Measurements from ENCODE around the gene BNIP3. TPM values are rescaled to one million over a fixed set of nuclear protein-coding genes. Genes with fewer than 3 reads are reported as not detected.
"Not testable (repeated sequence)": the region's sequence is repeated elsewhere in the genome, so short reads cannot be mapped to it uniquely, and the experiment has no call there.

BNIP3 gene
- total RNA-seq, 4 donors from 2014 or later: 118 to 175 (median 137) TPM

DNA sequence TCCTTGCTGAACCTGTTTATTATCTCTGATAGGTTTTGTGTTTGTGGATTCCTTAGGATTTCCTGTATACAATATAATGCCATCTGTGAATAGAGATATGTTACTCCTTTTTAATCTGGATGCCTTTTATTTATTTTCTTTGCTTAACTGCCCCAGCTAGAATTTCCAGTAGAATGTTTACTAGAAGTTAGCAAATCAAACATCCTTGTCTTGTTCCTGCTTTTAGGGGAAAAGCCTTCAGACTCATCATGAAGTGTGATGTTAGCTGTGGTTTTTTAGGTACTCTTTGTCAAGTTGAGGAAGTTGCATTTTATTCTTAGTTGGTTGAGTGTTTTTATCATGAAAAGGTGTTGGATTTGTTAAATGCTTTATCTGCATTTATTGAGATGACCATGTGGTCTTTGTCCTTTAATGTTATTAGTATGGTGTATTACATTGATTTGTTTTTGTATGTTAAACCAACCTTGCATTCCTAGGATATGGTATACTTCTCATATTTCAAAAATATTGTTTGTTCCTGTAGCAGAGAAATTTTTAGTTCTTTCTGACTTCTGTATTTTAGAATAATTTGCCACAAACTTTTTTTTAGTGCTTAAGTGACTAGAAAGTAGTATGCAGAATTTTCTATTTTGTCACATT, 56.6 kb downstream of the BNIP3 start:
- H3K27me3 ChIP-seq: no peaks in the 10 kb centered on the region
- no peak overlapping the region for H3K27ac ChIP-seq
- peaks cover 0 to 12% (median 0%) of the 10 kb centered on the region in 4 donors for H3K9me3 ChIP-seq
- H3K4me1 ChIP-seq: peaks cover 0 to 52% (median 15%) of the 10 kb centered on the region in 4 donors
- no peak for DNase-seq (ENCODE audit: low spot score in 2 of 2)
- no peak overlapping the region for H3K4me3 ChIP-seq
- no peak for TF ChIP-seq POLR2A (IDR thresholded peaks at IDR 0.05)
- TF ChIP-seq EP300 (IDR thresholded peaks at IDR 0.05): no peak
- TF ChIP-seq, protein P1, sequence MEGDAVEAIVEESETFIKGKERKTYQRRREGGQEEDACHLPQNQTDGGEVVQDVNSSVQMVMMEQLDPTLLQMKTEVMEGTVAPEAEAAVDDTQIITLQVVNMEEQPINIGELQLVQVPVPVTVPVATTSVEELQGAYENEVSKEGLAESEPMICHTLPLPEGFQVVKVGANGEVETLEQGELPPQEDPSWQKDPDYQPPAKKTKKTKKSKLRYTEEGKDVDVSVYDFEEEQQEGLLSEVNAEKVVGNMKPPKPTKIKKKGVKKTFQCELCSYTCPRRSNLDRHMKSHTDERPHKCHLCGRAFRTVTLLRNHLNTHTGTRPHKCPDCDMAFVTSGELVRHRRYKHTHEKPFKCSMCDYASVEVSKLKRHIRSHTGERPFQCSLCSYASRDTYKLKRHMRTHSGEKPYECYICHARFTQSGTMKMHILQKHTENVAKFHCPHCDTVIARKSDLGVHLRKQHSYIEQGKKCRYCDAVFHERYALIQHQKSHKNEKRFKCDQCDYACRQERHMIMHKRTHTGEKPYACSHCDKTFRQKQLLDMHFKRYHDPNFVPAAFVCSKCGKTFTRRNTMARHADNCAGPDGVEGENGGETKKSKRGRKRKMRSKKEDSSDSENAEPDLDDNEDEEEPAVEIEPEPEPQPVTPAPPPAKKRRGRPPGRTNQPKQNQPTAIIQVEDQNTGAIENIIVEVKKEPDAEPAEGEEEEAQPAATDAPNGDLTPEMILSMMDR (IDR thresholded peaks at IDR 0.05): no peak
- peaks cover 0 to 3% (median 0%) of the 10 kb centered on the region in 3 donors for H3K36me3 ChIP-seq

DNA sequence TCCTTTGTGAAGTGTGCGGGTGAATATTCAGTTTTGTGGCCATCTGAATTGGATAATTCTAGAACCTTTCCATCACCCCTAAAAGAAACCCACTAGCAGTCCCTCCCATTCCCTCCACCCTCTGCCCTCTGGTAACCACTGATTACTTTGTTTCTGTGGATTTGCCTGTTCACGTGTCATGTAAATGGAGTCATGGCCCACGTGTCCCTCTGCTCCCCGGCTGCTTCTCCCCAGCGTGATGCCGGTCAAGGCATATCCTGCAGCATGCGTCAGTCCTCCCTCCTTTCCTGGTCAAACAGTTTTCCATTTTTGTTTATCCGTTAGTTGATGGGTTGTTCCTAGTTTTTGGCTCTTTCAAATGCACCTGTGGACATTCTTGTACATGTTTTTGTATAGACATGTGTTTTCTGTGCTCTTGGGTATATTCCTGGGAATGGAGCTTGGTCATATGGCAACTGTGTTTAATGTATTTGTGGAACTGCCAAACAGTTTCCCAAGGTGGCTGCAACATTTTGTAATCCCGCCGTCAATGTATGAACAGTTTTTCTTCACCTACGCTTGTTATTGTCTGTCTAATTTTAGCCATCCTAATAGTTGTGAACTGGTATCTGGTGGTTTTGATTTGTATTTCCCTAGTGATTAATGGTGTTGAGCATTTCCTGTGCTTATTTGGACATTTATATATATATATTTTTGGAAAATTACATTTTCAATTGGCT, 58.5 kb downstream of the BNIP3 start:
- 81 to 87% methylated on average over 11 of the region's 11 CpGs for WGBS, 2 donors
- TF ChIP-seq EP300 (IDR thresholded peaks at IDR 0.05) (no peak), POLR2A (IDR thresholded peaks at IDR 0.05) (no peak)
- TF ChIP-seq, protein P1 (IDR thresholded peaks at IDR 0.05): no peak
- H3K9me3 ChIP-seq: peaks cover 0 to 12% (median 0%) of the 10 kb centered on the region in 4 donors
- H3K4me3 ChIP-seq: no peak overlapping the region
- peaks cover 0 to 35% (median 10%) of the 10 kb centered on the region in 4 donors for H3K4me1 ChIP-seq
- no peak for DNase-seq (ENCODE audit: low spot score in 2 of 2)
- no peaks in the 10 kb centered on the region for H3K27me3 ChIP-seq
- H3K36me3 ChIP-seq: peaks cover 0 to 3% (median 0%) of the 10 kb centered on the region in 3 donors
- no peak overlapping the region for H3K27ac ChIP-seq

DNA sequence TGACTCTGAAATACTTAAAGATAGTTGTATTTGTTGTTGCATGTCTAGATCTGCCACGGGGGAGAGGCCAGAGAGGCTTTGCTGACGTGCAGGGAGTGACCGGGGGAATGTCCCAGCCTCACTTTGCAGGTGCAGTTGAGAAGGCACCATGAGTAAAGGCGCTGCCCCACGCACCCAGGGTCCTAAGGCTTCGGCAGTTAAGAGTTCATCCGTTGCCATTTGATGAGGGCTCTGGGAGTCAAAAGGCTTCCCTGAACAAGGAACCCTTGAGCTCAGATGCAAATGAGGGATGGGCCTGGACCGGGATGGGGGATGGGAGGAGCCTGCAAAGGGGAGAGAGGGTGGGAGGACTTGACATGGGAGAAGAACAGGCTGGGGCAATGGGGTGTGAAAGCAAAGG, 60.5 kb downstream of the BNIP3 start:
- Histone ChIP-seq H3K27me3 (no peaks in the 10 kb centered on the region), H3K4me1 (peaks cover 0 to 24% (median 4%) of the 10 kb centered on the region in 4 donors), H3K9me3 (peaks cover 0 to 12% (median 0%) of the 10 kb centered on the region in 4 donors), H3K36me3 (peaks cover 0 to 3% (median 0%) of the 10 kb centered on the region in 3 donors), H3K4me3 (no peak overlapping the region), H3K27ac (no peak overlapping the region)
- 36 to 44% methylated on average over 8 of the region's 8 CpGs for WGBS, 2 donors
- DNase-seq (ENCODE audit: low spot score in 2 of 2): no peak
- TF ChIP-seq EP300 (IDR thresholded peaks at IDR 0.05): no peak
- no peak for TF ChIP-seq POLR2A (IDR thresholded peaks at IDR 0.05)
- TF ChIP-seq, protein P1 (IDR thresholded peaks at IDR 0.05): no peak

DNA sequence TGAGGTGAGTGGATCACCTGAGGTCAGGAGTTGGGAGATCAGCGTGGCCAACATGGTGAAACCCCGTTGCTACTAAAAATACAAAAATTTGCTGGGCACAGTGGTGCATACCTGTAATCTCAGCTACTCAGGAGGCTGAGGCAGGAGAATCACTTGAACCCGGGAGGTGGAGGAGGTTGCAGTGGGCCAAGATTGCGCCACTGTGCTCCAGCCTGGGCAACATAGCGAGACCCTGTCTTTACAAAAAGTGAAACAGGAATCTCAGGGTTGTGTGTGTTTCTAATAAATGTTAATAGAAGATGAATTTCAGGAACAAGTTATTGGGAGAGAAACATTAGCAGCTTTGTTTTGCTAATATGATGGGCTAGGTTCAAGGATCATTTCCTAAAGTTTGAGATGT, 61.0 kb downstream of the BNIP3 start:
- 76 to 94% methylated on average over 5 of the region's 5 CpGs for WGBS, 2 donors
- Histone ChIP-seq H3K27ac (no peak overlapping the region), H3K9me3 (peaks cover 0 to 10% (median 0%) of the 10 kb centered on the region in 4 donors), H3K27me3 (no peaks in the 10 kb centered on the region), H3K4me1 (peaks cover 0 to 24% (median 4%) of the 10 kb centered on the region in 4 donors), H3K4me3 (no peak overlapping the region), H3K36me3 (peaks cover 0 to 2% (median 0%) of the 10 kb centered on the region in 3 donors)
- DNase-seq (ENCODE audit: low spot score in 2 of 2): no peak
- TF ChIP-seq EP300 (IDR thresholded peaks at IDR 0.05): no peak

DNA sequence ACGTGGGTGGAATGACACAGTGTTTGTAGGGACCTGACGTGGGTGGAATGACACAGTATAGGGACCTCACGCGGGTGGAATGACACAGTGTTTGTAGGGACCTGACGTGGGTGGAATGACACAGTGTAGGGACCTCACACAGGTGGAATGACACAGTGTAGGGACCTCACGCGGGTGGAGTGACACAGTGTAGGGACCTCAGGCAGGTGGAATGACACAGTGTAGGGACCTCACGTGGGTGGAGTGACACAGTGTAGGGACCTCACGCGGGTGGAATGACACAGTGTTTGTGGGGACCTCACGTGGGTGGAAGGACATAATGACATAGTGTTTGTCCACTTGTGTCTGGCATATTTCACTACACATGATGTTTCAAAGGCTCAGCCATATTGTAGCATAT, 61.6 kb downstream of the BNIP3 start:
- no peaks in the 10 kb centered on the region for H3K27me3 ChIP-seq
- no peak overlapping the region for H3K27ac ChIP-seq
- H3K4me3 ChIP-seq: no peak overlapping the region
- H3K36me3 ChIP-seq: no peaks in the 10 kb centered on the region
- 69 to 84% methylated on average over 11 of the region's 11 CpGs for WGBS, 2 donors
- DNase-seq (ENCODE audit: low spot score in 2 of 2): no peak
- peaks cover 0 to 29% (median 4%) of the 10 kb centered on the region in 4 donors for H3K4me1 ChIP-seq
- peaks cover 0 to 5% (median 0%) of the 10 kb centered on the region in 4 donors for H3K9me3 ChIP-seq
- TF ChIP-seq, protein P1 (IDR thresholded peaks at IDR 0.05): no peak
- TF ChIP-seq EP300 (IDR thresholded peaks at IDR 0.05): no peak
- TF ChIP-seq POLR2A (IDR thresholded peaks at IDR 0.05): no peak

DNA sequence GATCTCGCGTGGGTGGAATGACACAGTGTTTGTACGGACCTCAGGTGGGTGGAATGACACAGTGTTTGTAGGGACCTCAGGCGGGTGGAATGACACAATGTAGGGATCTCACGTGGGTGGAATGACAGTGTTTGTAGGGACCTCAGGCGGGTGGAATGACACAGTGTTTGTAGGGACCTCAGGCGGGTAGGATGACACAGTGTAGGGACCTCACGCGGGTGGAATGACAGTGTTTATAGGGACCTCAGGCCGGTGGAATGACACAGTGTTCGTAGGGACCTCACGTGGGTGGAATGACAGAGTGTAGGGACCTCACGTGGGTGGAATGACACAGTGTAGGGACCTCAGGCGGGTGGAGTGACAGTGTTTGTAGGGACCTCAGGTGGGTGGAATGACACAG, 62.3 kb downstream of the BNIP3 start:
- H3K4me1 ChIP-seq: peaks cover 0 to 32% (median 4%) of the 10 kb centered on the region in 4 donors
- H3K36me3 ChIP-seq; H3K27ac ChIP-seq; H3K27me3 ChIP-seq; H3K4me3 ChIP-seq; DNase-seq (ENCODE audit: low spot score in 2 of 2); H3K9me3 ChIP-seq: not testable (repeated sequence)
- 87 to 96% methylated on average over 14 of the region's 14 CpGs for WGBS, 2 donors

Measured in tibial nerve (tissue), 4 donors.